ENCODE data around the gene BAIAP2L1. TPM values are rescaled to one million over a fixed set of nuclear protein-coding genes. Genes with fewer than 3 reads are reported as not detected.
A peak's percentile ranks its signal among the peaks of the same experiment; 100 is the strongest.

BAIAP2L1 gene
- total and polyA plus RNA-seq, 2 experiments from 2014 or later, result 24.1 to 38.3 TPM

- TF ChIP-seq EZH2phosphoT487 (IDR thresholded peaks at IDR 0.05; ENCODE audit: unreplicated experiment), result no peak
These were observed 111.5 kb downstream of the BAIAP2L1 start (continued) for GRCh38 chr7:98289333-98289875.

DNA sequence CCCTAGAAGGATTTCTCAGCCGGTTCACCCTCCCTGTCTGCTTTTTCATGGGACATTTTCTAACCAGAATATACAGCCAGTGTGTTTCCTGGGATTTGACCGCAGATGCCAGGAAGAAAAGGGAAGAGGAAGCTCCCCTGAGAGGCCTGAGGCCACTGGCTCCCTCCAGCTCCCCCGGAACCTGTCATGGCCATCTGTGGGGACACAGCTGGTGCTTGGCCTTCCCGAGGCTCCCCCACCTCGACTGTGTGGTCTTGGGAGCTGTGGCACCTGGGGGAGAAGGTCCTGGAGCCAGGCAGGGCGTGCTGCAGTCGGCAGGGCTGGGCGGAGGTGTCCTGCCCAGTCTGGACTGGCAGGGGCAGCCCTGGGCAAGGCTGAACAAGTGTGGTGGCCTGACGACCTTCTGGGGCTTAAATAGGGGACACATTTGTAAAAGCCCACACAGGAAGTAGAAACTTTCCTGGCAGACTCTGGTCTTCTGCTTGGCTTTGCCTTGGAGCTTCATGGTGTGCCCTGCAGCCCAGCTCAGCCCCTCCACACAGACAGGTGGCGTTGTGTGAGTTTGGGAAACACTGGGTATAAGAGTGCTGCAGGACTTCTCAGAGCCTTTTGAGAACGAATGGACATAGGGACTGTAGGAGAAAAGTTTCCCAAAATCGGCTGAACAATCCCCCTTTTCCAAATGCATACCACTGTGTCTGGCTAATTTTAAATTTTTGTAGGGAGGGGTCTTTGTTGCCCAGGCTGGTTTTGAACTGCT is 112.6 kb downstream of the BAIAP2L1 start:
- Histone ChIP-seq H3K27me3 (ENCODE audit: insufficient read depth) (no peaks in the 10 kb centered on the region), H3K4me1 (ENCODE audit: insufficient read depth) (peaks cover 20% of the 10 kb centered on the region), H3K4me2 (no peak overlapping the region; the same call in 1 of the 2 replicates), H4K20me1 (replicated peaks; ENCODE audit: insufficient read depth) (peaks cover 26% of the 10 kb centered on the region), H2AFZ (no peak overlapping the region), H3K36me3 (ENCODE audit: insufficient read depth) (0 out of 2 replicates have a peak, but pooled peaks cover 11% of the 10 kb centered on the region), H3F3A (replicated peaks; ENCODE audit: low read depth) (no peaks in the 10 kb centered on the region), H3K27ac (ENCODE audit: low read depth) (peak overlapping the region; percentile 76; the same call in 1 of the 2 replicates), H3K79me2 (replicated peaks; ENCODE audit: insufficient read depth) (peaks cover 58% of the 10 kb centered on the region), H3K4me3 (no peak overlapping the region), H3K9me2 (ENCODE audit: insufficient read depth) (no peaks in the 10 kb centered on the region)
- DNase-seq (ENCODE audit: low spot score), result no peak
- H3K27me3 Mint-ChIP-seq (ENCODE audit: insufficient read depth, low read depth, poor library complexity), result peaks cover 7% of the 10 kb centered on the region
- peaks cover 34% of the 10 kb centered on the region for H3K4me1 Mint-ChIP-seq
- no peak for ATAC-seq
- H3K36me3 Mint-ChIP-seq (ENCODE audit: low read depth), result peaks cover 23% of the 10 kb centered on the region
- TF ChIP-seq CREB1 (CRISPR knock-in tag; IDR thresholded peaks at IDR 0.05; ENCODE audit: low read depth) (no peak), NANOG (IDR thresholded peaks at IDR 0.05; ENCODE audit: borderline replicate concordance) (no peak), EZH2 (IDR thresholded peaks at IDR 0.05; ENCODE audit: low read depth, unreplicated experiment) (no peak), EZH2phosphoT487 (IDR thresholded peaks at IDR 0.05; ENCODE audit: unreplicated experiment) (no peak)
- TF ChIP-seq, protein P1, sequence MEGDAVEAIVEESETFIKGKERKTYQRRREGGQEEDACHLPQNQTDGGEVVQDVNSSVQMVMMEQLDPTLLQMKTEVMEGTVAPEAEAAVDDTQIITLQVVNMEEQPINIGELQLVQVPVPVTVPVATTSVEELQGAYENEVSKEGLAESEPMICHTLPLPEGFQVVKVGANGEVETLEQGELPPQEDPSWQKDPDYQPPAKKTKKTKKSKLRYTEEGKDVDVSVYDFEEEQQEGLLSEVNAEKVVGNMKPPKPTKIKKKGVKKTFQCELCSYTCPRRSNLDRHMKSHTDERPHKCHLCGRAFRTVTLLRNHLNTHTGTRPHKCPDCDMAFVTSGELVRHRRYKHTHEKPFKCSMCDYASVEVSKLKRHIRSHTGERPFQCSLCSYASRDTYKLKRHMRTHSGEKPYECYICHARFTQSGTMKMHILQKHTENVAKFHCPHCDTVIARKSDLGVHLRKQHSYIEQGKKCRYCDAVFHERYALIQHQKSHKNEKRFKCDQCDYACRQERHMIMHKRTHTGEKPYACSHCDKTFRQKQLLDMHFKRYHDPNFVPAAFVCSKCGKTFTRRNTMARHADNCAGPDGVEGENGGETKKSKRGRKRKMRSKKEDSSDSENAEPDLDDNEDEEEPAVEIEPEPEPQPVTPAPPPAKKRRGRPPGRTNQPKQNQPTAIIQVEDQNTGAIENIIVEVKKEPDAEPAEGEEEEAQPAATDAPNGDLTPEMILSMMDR (conservative IDR thresholded peaks at IDR 0.05; ENCODE audit: low read depth in 2 of 2), result peak; percentile 15 to 45; a peak in 2 of 4 replicates
- no peaks in the 10 kb centered on the region for H3K9me3 Mint-ChIP-seq
- peak overlapping the region; percentile 67; the same call in 1 of the 2 replicates for H3K27ac Mint-ChIP-seq
- H3K4me3 Mint-ChIP-seq, result no peak overlapping the region; the same call in 2 of the 3 replicates

GRCh38 chr7:98287486-98287959 is 113.4 kb downstream of the BAIAP2L1 start:
- Mint-ChIP-seq H3K4me3 (no peak overlapping the region), H3K9me3 (no peaks in the 10 kb centered on the region; the same call in 2 of the 3 replicates), H3K36me3 (ENCODE audit: low read depth) (peaks cover 26% of the 10 kb centered on the region), H3K4me1 (peaks cover 41% of the 10 kb centered on the region), H3K27ac (no peak overlapping the region), H3K27me3 (ENCODE audit: insufficient read depth, low read depth, poor library complexity) (peaks cover 10% of the 10 kb centered on the region)
- TF ChIP-seq, protein P1 (conservative IDR thresholded peaks at IDR 0.05; ENCODE audit: low read depth in 2 of 2), result peak in 1 of 2 experiments; percentile 57; a peak in 2 of 4 replicates
- TF ChIP-seq CREB1 (CRISPR knock-in tag; IDR thresholded peaks at IDR 0.05; ENCODE audit: low read depth), result no peak
- H2AFZ ChIP-seq, result no peak overlapping the region
- H3K79me2 ChIP-seq (replicated peaks; ENCODE audit: insufficient read depth), result peaks cover 65% of the 10 kb centered on the region
- 0 out of 2 replicates have a peak, but pooled peaks cover 6% of the 10 kb centered on the region for H3K36me3 ChIP-seq (ENCODE audit: insufficient read depth)
- no peaks in the 10 kb centered on the region for H3K27me3 ChIP-seq (ENCODE audit: insufficient read depth)
- no peaks in the 10 kb centered on the region for H3K9me2 ChIP-seq (ENCODE audit: insufficient read depth)
- H3F3A ChIP-seq (replicated peaks; ENCODE audit: low read depth), result no peaks in the 10 kb centered on the region
- no peak overlapping the region for H3K4me3 ChIP-seq
- H4K20me1 ChIP-seq (replicated peaks; ENCODE audit: insufficient read depth), result peaks cover 23% of the 10 kb centered on the region
- ATAC-seq (peak; percentile 70), DNase-seq (ENCODE audit: low spot score) (peak; percentile 84)
- peak overlapping the region; percentile 76 for H3K27ac ChIP-seq (ENCODE audit: low read depth)
- H3K4me1 ChIP-seq (ENCODE audit: insufficient read depth), result peaks cover 27% of the 10 kb centered on the region
- peak overlapping the region; percentile 64; the same call in 1 of the 2 replicates for H3K4me2 ChIP-seq

Measured in GM23338 (cell line).